Measurements from ENCODE around the gene EPHB2.

- TF ChIP-seq CTCF (IDR thresholded peaks at IDR 0.05) (no peak), POLR2A (IDR thresholded peaks at IDR 0.05) (no peak)
These were observed 84.7 kb downstream of the EPHB2 start for GRCh38 chr1:22795366-22795714.

Data from vagina (tissue), 2 donors.